ENCODE data around the gene SLC7A1.
A peak's percentile ranks its signal among the peaks of the same experiment; 100 is the strongest.
"Not testable (repeated sequence)": the region's sequence is repeated elsewhere in the genome, so short reads cannot be mapped to it uniquely, and the experiment has no call there.

The SLC7A1 gene

GRCh38 chr13:29595380-29596063 is at the start of gene SLC7A1:
Gene SLC7A1 (minus strand): TSS chr13:29595688. CDS start chr13:29536188, 59,500 bp downstream.
- peak; percentile 71 to 77 for DNase-seq (ENCODE audit: low read depth in 2 of 2)
- no peak for TF ChIP-seq CTCF (IDR thresholded peaks at IDR 0.05; ENCODE audit: low read depth, low read length)
- peak within 1 kb of the TSS; percentile 70 to 79 for H3K4me3 ChIP-seq (replicated peaks in 1 of 2; ENCODE audit: low read depth in 2 of 2, low read length in 2 of 2)

GRCh38 chr13:29640665-29641064 is 45.2 kb upstream of the SLC7A1 start:
- no peak overlapping the region for H3K4me3 ChIP-seq (replicated peaks in 1 of 2; ENCODE audit: low read depth in 2 of 2, low read length in 2 of 2)
- TF ChIP-seq CTCF (IDR thresholded peaks at IDR 0.05; ENCODE audit: low read depth, low read length), result no peak
- no peak for DNase-seq (ENCODE audit: low read depth in 2 of 2)

GRCh38 chr13:29636831-29637230 is 41.3 kb upstream of the SLC7A1 start:
- not testable (repeated sequence) for H3K4me3 ChIP-seq (replicated peaks in 1 of 2; ENCODE audit: low read depth in 2 of 2, low read length in 2 of 2); DNase-seq (ENCODE audit: low read depth in 2 of 2)

- DNase-seq (ENCODE audit: low read depth in 2 of 2), result no peak
- H3K4me3 ChIP-seq (replicated peaks in 1 of 2; ENCODE audit: low read depth in 2 of 2, low read length in 2 of 2), result no peak overlapping the region
- TF ChIP-seq CTCF (IDR thresholded peaks at IDR 0.05; ENCODE audit: low read depth, low read length), result no peak
Observed at GRCh38 chr13:29624997-29625396, 29.5 kb upstream of the SLC7A1 start.

- DNase-seq (ENCODE audit: low read depth in 2 of 2), result peak in 1 of 2 donors; percentile 59
- H3K4me3 ChIP-seq (replicated peaks in 1 of 2; ENCODE audit: low read depth in 2 of 2, low read length in 2 of 2), result no peak overlapping the region
Observed at GRCh38 chr13:29621841-29622240, 26.4 kb upstream of the SLC7A1 start.

GRCh38 chr13:29621051-29621800 is 25.7 kb upstream of the SLC7A1 start:
- H3K4me3 ChIP-seq (replicated peaks in 1 of 2; ENCODE audit: low read depth in 2 of 2, low read length in 2 of 2), result no peak overlapping the region
- no peak for TF ChIP-seq CTCF (IDR thresholded peaks at IDR 0.05; ENCODE audit: low read depth, low read length)
- DNase-seq (ENCODE audit: low read depth in 2 of 2), result peak in 1 of 2 donors; percentile 79

More at GRCh38 chr13:29621841-29622240, 26.4 kb upstream of the SLC7A1 start:
- no peak for TF ChIP-seq CTCF (IDR thresholded peaks at IDR 0.05; ENCODE audit: low read depth, low read length)

- TF ChIP-seq CTCF (IDR thresholded peaks at IDR 0.05; ENCODE audit: low read depth, low read length), result no peak
- no peak overlapping the region for H3K4me3 ChIP-seq (replicated peaks in 1 of 2; ENCODE audit: low read depth in 2 of 2, low read length in 2 of 2)
- peak in 1 of 2 donors; percentile 48 for DNase-seq (ENCODE audit: low read depth in 2 of 2)
Observed at GRCh38 chr13:29619995-29620394, 24.5 kb upstream of the SLC7A1 start.

Measured in cardiac fibroblast (primary cell).